ENCODE results near the gene ATG4C.
"Not testable (repeated sequence)": the region's sequence is repeated elsewhere in the genome, so short reads cannot be mapped to it uniquely, and the experiment has no call there.

The ATG4C gene

GRCh38 chr1:62778208-62778607, 5.7 kb upstream of the ATG4C start:
- Histone ChIP-seq H3K4me3 (replicated peaks; ENCODE audit: insufficient read depth, low read length) (no peak overlapping the region), H3K27me3 (ENCODE audit: insufficient read depth, poor library complexity, severe bottlenecking) (no peaks in the 10 kb centered on the region), H3K27ac (replicated peaks) (no peak overlapping the region)
- no peak for DNase-seq (ENCODE audit: low read depth in 1 of 2, low spot score in 1 of 2)
- TF ChIP-seq GABPA (IDR thresholded peaks at IDR 0.05; ENCODE audit: low read depth), result no peak
- no peak for TF ChIP-seq SPI1 (IDR thresholded peaks at IDR 0.05; ENCODE audit: borderline replicate concordance, low read depth)
- TF ChIP-seq POLR2AphosphoS5 (IDR thresholded peaks at IDR 0.05; ENCODE audit: low read depth), result no peak
- no peak for TF ChIP-seq CTCF (IDR thresholded peaks at IDR 0.05; ENCODE audit: insufficient read depth, low read length)
- no peak for TF ChIP-seq REST (IDR thresholded peaks at IDR 0.05; ENCODE audit: insufficient replicate concordance, low read depth)

GRCh38 chr1:62781841-62782543, 1.9 kb upstream of the ATG4C start:
- TF ChIP-seq CTCF (IDR thresholded peaks at IDR 0.05; ENCODE audit: insufficient read depth, low read length), result no peak
- no peak for TF ChIP-seq POLR2AphosphoS5 (IDR thresholded peaks at IDR 0.05; ENCODE audit: low read depth)
- no peak for TF ChIP-seq REST (IDR thresholded peaks at IDR 0.05; ENCODE audit: insufficient replicate concordance, low read depth)
- TF ChIP-seq SPI1 (IDR thresholded peaks at IDR 0.05; ENCODE audit: borderline replicate concordance, low read depth), result no peak
- no peak for TF ChIP-seq GABPA (IDR thresholded peaks at IDR 0.05; ENCODE audit: low read depth)
- no peak for DNase-seq (ENCODE audit: low read depth in 1 of 2, low spot score in 1 of 2)
- Histone ChIP-seq H3K4me3 (replicated peaks; ENCODE audit: insufficient read depth, low read length) (no peak overlapping the region), H3K27me3 (ENCODE audit: insufficient read depth, poor library complexity, severe bottlenecking) (no peaks in the 10 kb centered on the region), H3K27ac (replicated peaks) (no peak overlapping the region)

- not testable (repeated sequence) for DNase-seq (ENCODE audit: low read depth in 1 of 2, low spot score in 1 of 2); H3K4me3 ChIP-seq (replicated peaks; ENCODE audit: insufficient read depth, low read length); H3K27me3 ChIP-seq (ENCODE audit: insufficient read depth, poor library complexity, severe bottlenecking); H3K27ac ChIP-seq (replicated peaks)
Observed at GRCh38 chr1:62782544-62783212, 1.3 kb upstream of the ATG4C start.

- peak in 1 of 2 experiments; percentile 57 for DNase-seq (ENCODE audit: low read depth in 1 of 2, low spot score in 1 of 2)
- Histone ChIP-seq H3K27ac (replicated peaks) (peak overlapping the region; percentile 89), H3K4me3 (replicated peaks; ENCODE audit: insufficient read depth, low read length) (peak overlapping the region; percentile 83), H3K27me3 (ENCODE audit: insufficient read depth, poor library complexity, severe bottlenecking) (no peaks in the 10 kb centered on the region)
- peak; percentile 47; the same call in 1 of the 2 replicates for TF ChIP-seq SPI1 (IDR thresholded peaks at IDR 0.05; ENCODE audit: borderline replicate concordance, low read depth)
- TF ChIP-seq REST (IDR thresholded peaks at IDR 0.05; ENCODE audit: insufficient replicate concordance, low read depth), result no peak
- no peak for TF ChIP-seq GABPA (IDR thresholded peaks at IDR 0.05; ENCODE audit: low read depth)
- no peak for TF ChIP-seq CTCF (IDR thresholded peaks at IDR 0.05; ENCODE audit: insufficient read depth, low read length)
- TF ChIP-seq POLR2AphosphoS5 (IDR thresholded peaks at IDR 0.05; ENCODE audit: low read depth), result no peak
Observed at GRCh38 chr1:62784509-62785365, 805 bp downstream of the ATG4C start.

Measured in HL-60 (cell line).